NK-92 (cell line): ENCODE results near the gene TFE3.
"Not testable (repeated sequence)": the region's sequence is repeated elsewhere in the genome, so short reads cannot be mapped to it uniquely, and the experiment has no call there.

Source experiments
- DNase-seq: peaks from one replicate; lab custom pipeline; 2025; ENCODE audit not compliant: unreplicated experiment; lab: John Stamatoyannopoulos, UW

Gene TFE3

GRCh38 chrX:49002091-49002935 lies 40.8 kb downstream of the TFE3 start, which contains the start of gene GRIPAP1:
TSS of gene GRIPAP1 (minus strand) at chrX:49002264. CDS start at chrX:49002229, 35 bp downstream.
- DNase-seq = peak; percentile 17

- no peak for DNase-seq
Measured at GRCh38 chrX:49001521-49002090, 41.6 kb downstream of the TFE3 start.

GRCh38 chrX:49000636-49001035 lies 42.5 kb downstream of the TFE3 start:
- no peak for DNase-seq

GRCh38 chrX:48999030-48999429 lies 44.1 kb downstream of the TFE3 start:
- DNase-seq = no peak

GRCh38 chrX:48998391-48998790 lies 44.8 kb downstream of the TFE3 start:
- no peak for DNase-seq

GRCh38 chrX:48997865-48998264 lies 45.3 kb downstream of the TFE3 start:
- no peak for DNase-seq

GRCh38 chrX:48997455-48997854 lies 45.7 kb downstream of the TFE3 start:
- no peak for DNase-seq

- no peak for DNase-seq
Measured at GRCh38 chrX:48996969-48997368, 46.2 kb downstream of the TFE3 start.

- no peak for DNase-seq
Measured at GRCh38 chrX:48992341-48992740, 50.8 kb downstream of the TFE3 start.

GRCh38 chrX:48989483-48989882 lies 53.7 kb downstream of the TFE3 start:
- no peak for DNase-seq

GRCh38 chrX:48983896-48984295 lies 59.3 kb downstream of the TFE3 start:
- no peak for DNase-seq

GRCh38 chrX:48983081-48983480 lies 60.1 kb downstream of the TFE3 start:
- DNase-seq = no peak

GRCh38 chrX:48981178-48981577 lies 62.0 kb downstream of the TFE3 start:
- DNase-seq = no peak

- not testable (repeated sequence) for DNase-seq
Measured at GRCh38 chrX:48980341-48980740, 62.8 kb downstream of the TFE3 start.
